ENCODE data around the gene SNORC.

Gene SNORC

DNA sequence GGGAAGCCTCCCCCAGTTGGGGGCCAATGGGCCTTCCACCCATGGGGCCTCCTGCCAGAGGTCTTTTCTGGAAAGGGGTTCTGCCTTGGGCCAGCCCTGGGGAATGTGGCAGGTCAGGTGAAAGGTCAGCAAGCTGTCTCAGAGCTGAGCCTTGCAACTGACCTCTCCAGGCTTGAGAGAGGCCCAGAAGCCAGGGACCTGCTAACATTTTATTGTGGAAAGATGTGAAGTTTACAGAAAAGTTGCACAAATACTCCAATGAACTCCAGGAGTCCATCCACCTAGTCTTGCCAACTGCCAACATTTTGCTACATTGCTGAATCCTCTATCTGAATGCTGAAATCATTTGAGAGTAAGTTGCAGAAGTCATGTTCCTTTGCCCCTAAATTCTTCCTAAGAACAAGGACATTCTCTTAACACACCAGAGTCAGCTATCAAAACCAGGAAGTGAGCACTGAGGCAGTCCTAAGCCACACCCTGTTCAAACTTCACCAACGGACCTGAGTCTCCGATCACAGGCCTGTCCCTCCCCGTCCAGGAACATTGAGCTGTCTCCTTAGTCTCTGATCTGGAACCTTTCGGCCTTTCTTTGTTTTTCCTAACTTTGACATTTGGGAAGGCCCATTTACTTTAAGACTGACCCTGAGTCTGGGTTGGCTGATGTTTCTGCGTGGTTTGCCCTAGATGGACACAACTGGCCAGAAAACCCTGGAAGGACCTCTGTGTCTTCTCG is 4.0 kb downstream of the SNORC start:
- Histone ChIP-seq H3K27me3 (ENCODE audit: insufficient read depth, insufficient read length) (peaks cover 42% of the 10 kb centered on the region), H3K4me3 (ENCODE audit: insufficient read length, low read depth) (no peak overlapping the region), H3K36me3 (ENCODE audit: insufficient read depth, insufficient read length, low read length) (no peaks in the 10 kb centered on the region), H3K9ac (ENCODE audit: insufficient read length, low read depth) (no peak overlapping the region), H3K9me3 (ENCODE audit: insufficient read depth, low read length) (no peaks in the 10 kb centered on the region), H3K4me1 (ENCODE audit: insufficient read depth, insufficient read length) (peaks cover 23% of the 10 kb centered on the region)
- DNase-seq (ENCODE audit: low read depth, low spot score) = no peak
- TF ChIP-seq SUZ12 (IDR thresholded peaks at IDR 0.05; ENCODE audit: extremely low read depth, insufficient read depth, insufficient read length) (no peak), YY1 (IDR thresholded peaks at IDR 0.05; ENCODE audit: insufficient read depth, insufficient read length) (no peak)

GRCh38 chr2:232874677-232875223 is 4.7 kb downstream of the SNORC start:
- Histone ChIP-seq H3K4me1 (ENCODE audit: insufficient read depth, insufficient read length) (peaks cover 21% of the 10 kb centered on the region), H3K27me3 (ENCODE audit: insufficient read depth, insufficient read length) (peaks cover 42% of the 10 kb centered on the region), H3K36me3 (ENCODE audit: insufficient read depth, insufficient read length, low read length) (no peaks in the 10 kb centered on the region), H3K4me3 (ENCODE audit: insufficient read length, low read depth) (no peak overlapping the region), H3K9ac (ENCODE audit: insufficient read length, low read depth) (no peak overlapping the region), H3K9me3 (ENCODE audit: insufficient read depth, low read length) (no peaks in the 10 kb centered on the region)
- no peak for DNase-seq (ENCODE audit: low read depth, low spot score)
- no peak for TF ChIP-seq SUZ12 (IDR thresholded peaks at IDR 0.05; ENCODE audit: extremely low read depth, insufficient read depth, insufficient read length)
- TF ChIP-seq YY1 (IDR thresholded peaks at IDR 0.05; ENCODE audit: insufficient read depth, insufficient read length) = no peak
- TF ChIP-seq ZNF274 (IDR thresholded peaks at IDR 0.05; ENCODE audit: low read depth, low read length) = no peak

DNA sequence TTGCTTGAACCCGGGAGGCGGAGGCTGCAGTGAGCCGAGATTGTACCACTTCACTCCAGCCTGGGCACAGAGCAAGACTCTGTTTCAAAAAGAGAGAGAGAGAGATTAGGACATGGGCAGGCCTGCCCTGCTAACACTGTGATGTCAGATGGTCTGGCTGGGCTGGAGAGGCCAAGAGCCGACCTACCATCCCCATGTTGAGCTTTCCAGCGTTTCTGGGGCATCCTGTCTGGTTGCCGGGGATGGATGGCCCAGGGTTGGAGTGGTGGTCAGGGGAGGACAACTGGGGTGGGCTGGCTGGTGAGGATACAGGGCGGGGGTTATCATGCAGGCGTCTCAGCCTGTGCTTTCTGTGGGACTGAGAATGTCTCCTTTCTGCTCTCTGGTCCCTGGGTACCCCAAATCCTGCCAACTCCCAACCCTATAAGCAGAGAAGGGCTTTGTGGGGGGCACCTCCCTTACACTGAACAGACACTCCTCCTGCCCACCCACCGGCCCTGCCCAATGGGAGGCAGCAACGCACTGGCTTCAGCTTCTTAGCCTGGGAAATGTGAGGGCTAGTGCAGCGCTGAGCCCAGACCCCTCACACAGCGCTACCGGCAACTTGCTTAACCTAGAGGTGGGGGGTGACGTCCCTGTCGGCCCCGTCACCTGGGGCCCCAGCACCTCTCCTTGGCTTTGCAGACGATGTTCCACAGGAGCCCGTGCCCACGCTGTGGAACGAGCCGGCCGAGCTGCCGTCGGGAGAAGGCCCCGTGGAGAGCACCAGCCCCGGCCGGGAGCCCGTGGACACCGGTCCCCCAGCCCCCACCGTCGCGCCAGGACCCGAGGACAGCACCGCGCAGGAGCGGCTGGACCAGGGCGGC is 5.4 kb downstream of the SNORC start:
- H3K36me3 ChIP-seq (ENCODE audit: insufficient read depth, insufficient read length, low read length) = no peaks in the 10 kb centered on the region
- no peak overlapping the region for H3K9ac ChIP-seq (ENCODE audit: insufficient read length, low read depth)
- peak overlapping the region; percentile 39 for H3K4me3 ChIP-seq (ENCODE audit: insufficient read length, low read depth)
- no peak for TF ChIP-seq ZNF274 (IDR thresholded peaks at IDR 0.05; ENCODE audit: low read depth, low read length)
- no peak for TF ChIP-seq YY1 (IDR thresholded peaks at IDR 0.05; ENCODE audit: insufficient read depth, insufficient read length)
- no peak for TF ChIP-seq SUZ12 (IDR thresholded peaks at IDR 0.05; ENCODE audit: extremely low read depth, insufficient read depth, insufficient read length)
- H3K4me1 ChIP-seq (ENCODE audit: insufficient read depth, insufficient read length) = peaks cover 25% of the 10 kb centered on the region
- no peaks in the 10 kb centered on the region for H3K9me3 ChIP-seq (ENCODE audit: insufficient read depth, low read length)
- DNase-seq (ENCODE audit: low read depth, low spot score) = no peak
- H3K27me3 ChIP-seq (ENCODE audit: insufficient read depth, insufficient read length) = peaks cover 42% of the 10 kb centered on the region

DNA sequence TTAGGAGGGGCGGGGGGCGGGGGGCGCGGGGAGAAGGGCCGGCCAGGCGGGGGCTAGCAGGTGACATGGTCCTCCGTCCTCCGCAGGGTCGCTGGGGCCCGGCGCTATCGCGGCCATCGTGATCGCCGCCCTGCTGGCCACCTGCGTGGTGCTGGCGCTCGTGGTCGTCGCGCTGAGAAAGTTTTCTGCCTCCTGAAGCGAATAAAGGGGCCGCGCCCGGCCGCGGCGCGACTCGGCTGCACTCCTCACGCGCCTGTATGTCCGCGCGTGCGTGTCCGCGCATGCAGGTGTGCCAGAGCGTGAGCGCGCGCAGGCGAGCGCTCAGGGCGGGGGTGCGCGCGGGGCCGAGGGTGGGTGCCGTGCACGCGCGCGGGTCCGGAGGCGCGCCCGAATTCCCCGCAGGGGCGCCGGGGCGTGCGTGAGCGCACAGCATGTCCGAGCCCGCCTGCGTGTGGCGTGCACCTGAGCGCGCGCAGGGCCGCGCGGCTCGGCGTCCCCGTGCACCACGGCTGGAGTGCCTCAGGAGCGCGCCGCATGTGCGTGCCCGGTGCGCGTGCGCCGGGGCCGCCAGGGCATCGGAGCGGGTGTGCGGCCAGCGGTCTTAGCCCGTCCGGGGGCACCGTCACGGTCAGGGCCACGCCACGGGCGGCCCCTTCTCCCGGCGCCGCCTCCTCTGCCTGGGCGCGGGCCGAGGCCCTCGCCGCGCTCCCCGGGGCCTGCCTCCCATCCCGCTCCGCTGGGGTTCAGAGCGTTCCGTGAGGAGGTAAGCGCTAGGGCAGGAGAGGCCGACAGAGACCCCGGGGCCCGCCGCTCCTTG is 6.3 kb downstream of the SNORC start:
- no peaks in the 10 kb centered on the region for H3K36me3 ChIP-seq (ENCODE audit: insufficient read depth, insufficient read length, low read length)
- no peaks in the 10 kb centered on the region for H3K9me3 ChIP-seq (ENCODE audit: insufficient read depth, low read length)
- TF ChIP-seq ZNF274 (IDR thresholded peaks at IDR 0.05; ENCODE audit: low read depth, low read length) (no peak), SUZ12 (IDR thresholded peaks at IDR 0.05; ENCODE audit: extremely low read depth, insufficient read depth, insufficient read length) (peak; percentile 42)
- H3K4me1 ChIP-seq (ENCODE audit: insufficient read depth, insufficient read length) = peaks cover 29% of the 10 kb centered on the region
- H3K27me3 ChIP-seq (ENCODE audit: insufficient read depth, insufficient read length) = peaks cover 42% of the 10 kb centered on the region
- H3K9ac ChIP-seq (ENCODE audit: insufficient read length, low read depth) = peak overlapping the region; percentile 79
- H3K4me3 ChIP-seq (ENCODE audit: insufficient read length, low read depth) = peak overlapping the region; percentile 82
- DNase-seq (ENCODE audit: low read depth, low spot score) = no peak

DNA sequence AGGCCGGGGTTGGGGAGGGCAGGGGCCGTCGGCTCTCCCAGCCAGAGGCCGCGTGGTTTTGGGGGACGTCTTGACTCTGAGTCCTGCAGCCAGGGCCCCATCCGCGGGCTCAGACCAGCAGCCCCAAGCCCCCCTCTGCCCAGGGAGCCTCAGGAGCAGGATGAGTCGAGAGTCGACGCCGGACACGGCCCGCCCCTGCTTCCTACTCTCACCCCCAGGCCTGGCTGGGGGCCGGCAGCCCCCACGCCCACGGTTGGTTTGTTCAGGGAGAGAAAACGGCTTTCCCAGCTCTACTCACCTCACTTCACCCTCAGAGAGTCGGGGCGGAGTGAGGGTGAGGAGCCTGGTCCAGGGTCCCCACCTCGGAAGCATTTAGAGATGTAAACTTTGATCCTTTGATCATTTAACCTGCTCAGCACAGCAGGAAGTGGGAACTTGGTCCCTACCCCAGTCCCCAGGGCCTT is 6.9 kb downstream of the SNORC start:
- H3K4me3 ChIP-seq (ENCODE audit: insufficient read length, low read depth) = peak overlapping the region; percentile 82
- H3K9ac ChIP-seq (ENCODE audit: insufficient read length, low read depth) = peak overlapping the region; percentile 79

DNA sequence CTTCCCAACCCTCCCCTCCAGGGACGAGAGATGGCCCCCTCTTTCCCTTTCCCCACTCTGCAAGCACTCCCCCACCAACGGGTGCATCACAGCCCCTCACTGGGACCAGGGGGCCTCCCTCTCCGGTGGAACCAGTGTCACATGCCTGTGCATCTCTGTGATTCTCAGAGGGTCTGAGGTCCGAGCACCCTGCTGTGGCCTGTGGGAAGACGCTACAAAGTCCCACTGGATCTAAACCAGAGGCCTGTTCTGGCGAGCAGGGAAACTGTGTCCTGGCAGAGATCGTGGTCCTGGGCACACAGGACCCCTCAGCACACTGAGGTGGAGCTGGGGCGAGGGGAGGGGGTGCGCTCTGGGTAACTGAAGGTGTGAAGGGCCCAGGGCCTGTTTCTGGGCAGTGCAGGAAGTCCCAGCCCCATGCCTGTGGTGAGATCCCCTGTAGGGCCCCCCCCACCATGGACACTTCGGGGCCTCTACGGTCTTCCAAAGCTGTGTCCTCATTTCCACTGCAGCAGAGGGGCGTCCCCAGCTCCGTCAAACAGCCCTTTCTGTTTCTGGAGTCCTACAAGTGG is 8.0 kb downstream of the SNORC start:
- TF ChIP-seq SUZ12 (IDR thresholded peaks at IDR 0.05; ENCODE audit: extremely low read depth, insufficient read depth, insufficient read length) (no peak), YY1 (IDR thresholded peaks at IDR 0.05; ENCODE audit: insufficient read depth, insufficient read length) (no peak), ZNF274 (IDR thresholded peaks at IDR 0.05; ENCODE audit: low read depth, low read length) (no peak)
- no peak for DNase-seq (ENCODE audit: low read depth, low spot score)
- Histone ChIP-seq H3K27me3 (ENCODE audit: insufficient read depth, insufficient read length) (peaks cover 42% of the 10 kb centered on the region), H3K4me1 (ENCODE audit: insufficient read depth, insufficient read length) (peaks cover 19% of the 10 kb centered on the region), H3K9me3 (ENCODE audit: insufficient read depth, low read length) (no peaks in the 10 kb centered on the region), H3K4me3 (ENCODE audit: insufficient read length, low read depth) (no peak overlapping the region), H3K9ac (ENCODE audit: insufficient read length, low read depth) (no peak overlapping the region), H3K36me3 (ENCODE audit: insufficient read depth, insufficient read length, low read length) (no peaks in the 10 kb centered on the region)

More for the DNA sequence above, 6.9 kb downstream of the SNORC start:
- peaks cover 42% of the 10 kb centered on the region for H3K27me3 ChIP-seq (ENCODE audit: insufficient read depth, insufficient read length)
- peaks cover 24% of the 10 kb centered on the region for H3K4me1 ChIP-seq (ENCODE audit: insufficient read depth, insufficient read length)
- DNase-seq (ENCODE audit: low read depth, low spot score) = no peak
- TF ChIP-seq ZNF274 (IDR thresholded peaks at IDR 0.05; ENCODE audit: low read depth, low read length) (no peak), SUZ12 (IDR thresholded peaks at IDR 0.05; ENCODE audit: extremely low read depth, insufficient read depth, insufficient read length) (no peak), YY1 (IDR thresholded peaks at IDR 0.05; ENCODE audit: insufficient read depth, insufficient read length) (no peak)
- H3K36me3 ChIP-seq (ENCODE audit: insufficient read depth, insufficient read length, low read length) = no peaks in the 10 kb centered on the region
- H3K9me3 ChIP-seq (ENCODE audit: insufficient read depth, low read length) = no peaks in the 10 kb centered on the region

All from NT2/D1 (cell line).